Activated CD4-positive, alpha-beta memory T cell treated with anti-CD3 and anti-CD28 coated beads for 36 hours (primary cell): ENCODE data around the gene PEAR1. TPM values are rescaled to one million over a fixed set of nuclear protein-coding genes. Genes with fewer than 3 reads are reported as not detected.

ENCODE experiments used
- CTCF ChIA-PET: fragments of 350-600 bp; sonication (Branson Sonifier 250); formaldehyde crosslinking; loops from one replicate; lab custom pipeline; 2021; ENCODE audit warnings: antibody characterized with exemption, inconsistent platforms; lab: Charles Lee
- POLR2A ChIA-PET: fragments of 350-600 bp; sonication (Branson Sonifier 250); formaldehyde crosslinking; loops from one replicate; lab custom pipeline; 2021; ENCODE audit warnings: antibody characterized with exemption; lab: Charles Lee
- DNase-seq: peaks from one replicate; pipeline ENCODE4 v3.0.0-alpha.2; 2020
- H3K27ac Mint-ChIP-seq: one replicate; pipeline ENCODE4 v1.8.0; 2021; ENCODE audit warnings: mixed read lengths
- H3K27me3 Mint-ChIP-seq: one replicate; pipeline ENCODE4 v1.8.0; 2021; ENCODE audit warnings: mixed read lengths
- H3K36me3 Mint-ChIP-seq: one replicate; pipeline ENCODE4 v1.8.0; 2021; ENCODE audit warnings: mixed read lengths
- H3K4me1 Mint-ChIP-seq: one replicate; pipeline ENCODE4 v1.8.0; 2021; ENCODE audit warnings: low read depth, mixed read lengths
- H3K4me3 Mint-ChIP-seq: one replicate; pipeline ENCODE4 v1.8.0; 2021; ENCODE audit warnings: mild to moderate bottlenecking, mixed read lengths
- H3K9me3 Mint-ChIP-seq: one replicate; pipeline ENCODE4 v1.8.0; 2021; ENCODE audit warnings: mixed read lengths
- intact Hi-C: fragments of 100-400 bp; cut with micrococcal nuclease; formaldehyde crosslinking; loops from one replicate; pipeline ENCODE4 v1.15.1; 2023
- microRNA-seq: library from miRNA; unstranded; fragments of <30 nt; microRNA quantifications from one replicate; pipeline ENCODE4 v1.2.0, GENCODE V29; 2022; ENCODE audit warnings: borderline number of aligned reads, borderline microRNAs expressed, borderline replicate concordance
- total RNA-seq, 2 experiments: library from RNA; stranded (reverse); gene quantifications; one replicate each; pipeline ENCODE4 v1.2.3, GENCODE V29; 2021

PEAR1 gene
- total RNA-seq, 2 experiments from 2014 or later, result not detected

DNA sequence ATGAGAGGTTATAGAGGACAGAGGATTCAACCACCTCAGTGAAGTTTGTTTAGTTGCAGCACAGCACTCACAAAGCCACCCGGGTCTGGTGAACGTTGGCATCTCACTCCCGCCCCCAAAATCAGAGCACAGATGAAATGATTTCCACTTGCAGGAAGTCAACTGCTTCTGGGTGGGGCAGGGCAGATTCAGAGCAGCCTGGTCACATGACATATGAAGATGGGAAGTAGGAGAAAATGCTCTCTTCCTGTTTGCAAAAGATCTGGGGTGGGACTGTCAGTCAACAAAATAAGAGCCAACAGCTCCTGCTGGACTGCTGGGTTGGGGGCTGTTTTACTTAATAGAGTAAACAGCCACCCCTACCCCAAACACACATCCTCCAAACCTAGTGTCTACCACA lies 70.1 kb downstream of the PEAR1 start:
- H3K9me3 Mint-ChIP-seq, result no peaks in the 10 kb centered on the region
- H3K27ac Mint-ChIP-seq, result peak overlapping the region; percentile 31
- CTCF ChIA-PET, result no interaction called here
- intact Hi-C loops, result loop anchor here (10.0 kb wide), 1 partner anchor 101 kb away; no protein-coding TSS in a partner anchor
- peak overlapping the region; percentile 47 for H3K4me3 Mint-ChIP-seq
- no peaks in the 10 kb centered on the region for H3K36me3 Mint-ChIP-seq
- POLR2A ChIA-PET, result no interaction called here
- peak; percentile 42 for DNase-seq
- H3K4me1 Mint-ChIP-seq, result peaks cover 23% of the 10 kb centered on the region
- no peaks in the 10 kb centered on the region for H3K27me3 Mint-ChIP-seq

DNA sequence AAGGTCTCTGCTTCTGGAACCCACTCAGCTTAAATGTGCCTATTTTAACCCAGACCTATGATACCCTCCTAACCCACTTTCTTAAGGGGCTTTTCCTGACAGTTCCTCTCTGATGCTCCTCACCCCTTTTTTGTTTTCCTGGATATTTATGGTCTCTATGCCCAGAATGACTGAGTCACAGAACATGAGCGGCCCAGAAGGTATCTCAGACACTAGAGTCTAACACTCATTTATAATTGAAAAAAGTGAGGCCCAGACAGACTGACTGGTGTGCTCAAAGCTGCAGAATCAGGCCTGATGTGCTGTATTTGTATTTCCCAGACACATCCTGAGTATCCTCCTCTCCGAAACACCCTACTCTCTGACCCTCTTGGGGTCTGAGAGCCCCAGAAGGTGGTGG lies 70.9 kb downstream of the PEAR1 start:
- CTCF ChIA-PET, result no interaction called here
- H3K36me3 Mint-ChIP-seq, result no peaks in the 10 kb centered on the region
- H3K4me1 Mint-ChIP-seq, result peaks cover 23% of the 10 kb centered on the region
- H3K27ac Mint-ChIP-seq, result no peak overlapping the region
- no peak for DNase-seq
- H3K4me3 Mint-ChIP-seq, result no peak overlapping the region
- H3K27me3 Mint-ChIP-seq, result no peaks in the 10 kb centered on the region
- intact Hi-C loops, result loop anchor here (10.0 kb wide), 1 partner anchor 100 kb away; no protein-coding TSS in a partner anchor
- POLR2A ChIA-PET, result no interaction called here
- H3K9me3 Mint-ChIP-seq, result no peaks in the 10 kb centered on the region

Small RNA genes lying within 50 kb of the gene (microRNA-seq; reads per million reads assigned to microRNA genes)
- not detected for gene MIR765

Other genes starting within 250 kb of the PEAR1 start
- under 1 TPM in 1 of 2 experiments, not detected in 1; 0.07 TPM for gene NES, start 216.3 kb upstream of the PEAR1 start, total RNA-seq
- 1 to 10 TPM; 1.1 to 2.3 TPM for gene CRABP2, start 188.1 kb upstream of the PEAR1 start, total RNA-seq
- 10 to 100 TPM; 43.0 to 46.3 TPM for gene METTL25B, start 165.2 kb upstream of the PEAR1 start, total RNA-seq
- 10 to 100 TPM; 35.6 to 36.8 TPM for gene ISG20L2, start 165.0 kb upstream of the PEAR1 start, total RNA-seq
- gene MRPL24, start 152.6 kb upstream of the PEAR1 start, total RNA-seq, result 100 to 1,000 TPM; 105 to 106 TPM
- gene HDGF, start 142.0 kb upstream of the PEAR1 start, total RNA-seq, result 100 to 1,000 TPM; 357 to 365 TPM
- 10 to 100 TPM; 58.6 to 67.2 TPM for gene PRCC, start 126.2 kb upstream of the PEAR1 start, total RNA-seq
- 100 to 1,000 TPM; 280 to 294 TPM for gene SH2D2A, start 76.9 kb upstream of the PEAR1 start, total RNA-seq
- gene INSRR, start 34.6 kb upstream of the PEAR1 start, total RNA-seq, result under 1 TPM; 0.05 to 0.14 TPM
- gene NTRK1, start 32.9 kb upstream of the PEAR1 start, total RNA-seq, result 1 to 10 TPM; 6.4 to 6.7 TPM
- gene LRRC71, start 26.9 kb downstream of the PEAR1 start, total RNA-seq, result not detected
- gene ARHGEF11, start 152.0 kb downstream of the PEAR1 start, total RNA-seq, result 1 to 10 TPM; 1.3 to 1.8 TPM
- gene ETV3L, start 206.1 kb downstream of the PEAR1 start, total RNA-seq, result not detected
- gene ETV3, start 244.7 kb downstream of the PEAR1 start, total RNA-seq, result 10 to 100 TPM; 30.9 to 32.4 TPM